Neuronal stem cell (in vitro differentiated cells): ENCODE data around the gene VPS4B.
"Not testable (repeated sequence)": the region's sequence is repeated elsewhere in the genome, so short reads cannot be mapped to it uniquely, and the experiment has no call there.

Experiments
- DNase-seq: peaks from one replicate; pipeline ENCODE4 v3.0.0-alpha.2; 2013; ENCODE audit warnings: low spot score
- H2AFZ ChIP-seq: one replicate; pipeline ENCODE4 v1.6.1; 2013; ENCODE audit warnings: mild to moderate bottlenecking, low read length, inconsistent platforms
- H2AK5ac ChIP-seq: 2 replicates; pipeline ENCODE4 v1.6.1; 2013; ENCODE audit warnings: low read depth, mild to moderate bottlenecking, inconsistent platforms, low read length, moderate library complexity, mixed read lengths
- H2BK120ac ChIP-seq: 2 replicates; pipeline ENCODE4 v1.6.1; 2013; ENCODE audit warnings: low read depth, mild to moderate bottlenecking, inconsistent platforms, low read length, moderate library complexity, mixed read lengths
- H2BK12ac ChIP-seq: one replicate; pipeline ENCODE4 v1.6.1; 2013; ENCODE audit warnings: low read length, inconsistent platforms
- H2BK15ac ChIP-seq: 2 replicates; pipeline ENCODE4 v1.6.1; 2013; ENCODE audit warnings: mild to moderate bottlenecking, low read length, inconsistent platforms, mixed read lengths
- H2BK5ac ChIP-seq: one replicate; pipeline ENCODE4 v1.6.1; 2013; ENCODE audit warnings: inconsistent platforms, mild to moderate bottlenecking, low read length, moderate library complexity
- H3K14ac ChIP-seq: one replicate; pipeline ENCODE4 v1.6.1; 2013; ENCODE audit warnings: low read length, inconsistent platforms
- H3K18ac ChIP-seq: 2 replicates; pipeline ENCODE4 v1.6.1; 2013; ENCODE audit warnings: low read length, inconsistent platforms
- H3K23ac ChIP-seq: 2 replicates; pipeline ENCODE4 v1.6.1; 2013; ENCODE audit warnings: low read depth, mild to moderate bottlenecking, mixed read lengths, low read length, inconsistent platforms; ENCODE audit not compliant: poor library complexity
- H3K27ac ChIP-seq: replicated peaks from 3 replicates; pipeline ENCODE4 v1.5.1; 2013; ENCODE audit warnings: low read length, inconsistent platforms
- H3K27me3 ChIP-seq, 3 experiments: 2 replicates each; pipeline ENCODE4 v1.6.1; 2013; ENCODE audit warnings: low read length in 3 of 3, mild to moderate bottlenecking in 2 of 3, inconsistent platforms in 1 of 3, low read depth in 1 of 3, mixed read lengths in 1 of 3, moderate library complexity in 1 of 3; ENCODE audit not compliant: control insufficient read depth in 3 of 3, insufficient read depth in 3 of 3
- H3K36me3 ChIP-seq, 2 donors: replicated peaks in 1 of 2; 2 replicates each; pipeline ENCODE4 v1.6.1; 2013; ENCODE audit warnings: low read length in 2 of 2; ENCODE audit not compliant: control insufficient read depth in 2 of 2, insufficient read depth in 2 of 2
- H3K4ac ChIP-seq: 2 replicates; pipeline ENCODE4 v1.6.1; 2013; ENCODE audit warnings: inconsistent platforms, mild to moderate bottlenecking, low read length, moderate library complexity
- H3K4me1 ChIP-seq, 2 donors: 1 replicate in 1 of 2; 2 replicates in 1 of 2; pipeline ENCODE4 v1.6.1; 2013; ENCODE audit warnings: low read length in 2 of 2, low read depth in 1 of 2; ENCODE audit not compliant: control insufficient read depth in 2 of 2, insufficient read depth in 1 of 2
- H3K4me2 ChIP-seq: one replicate; pipeline ENCODE4 v1.6.1; 2013; ENCODE audit warnings: mild to moderate bottlenecking, low read length, inconsistent platforms; ENCODE audit not compliant: insufficient read depth, poor library complexity, severe bottlenecking
- H3K4me3 ChIP-seq, 2 donors: 2 replicates each; pipeline ENCODE4 v1.5.1; 2013; ENCODE audit warnings: low read length in 2 of 2, mild to moderate bottlenecking in 2 of 2, inconsistent platforms in 1 of 2, moderate library complexity in 1 of 2
- H3K79me1 ChIP-seq: one replicate; pipeline ENCODE4 v1.6.1; 2013; ENCODE audit warnings: low read depth, mild to moderate bottlenecking, inconsistent platforms, low read length, moderate library complexity
- H3K9ac ChIP-seq: one replicate; pipeline ENCODE4 v1.6.1; 2013; ENCODE audit warnings: mild to moderate bottlenecking, low read depth, low read length, inconsistent platforms; ENCODE audit not compliant: poor library complexity
- H3K9me3 ChIP-seq, 2 donors: replicated peaks in 1 of 2; 2 replicates each; pipeline versions ENCODE3 to v1.6.1; 2013; ENCODE audit warnings: low read length in 2 of 2, mild to moderate bottlenecking in 2 of 2, inconsistent platforms in 1 of 2, low read depth in 1 of 2, mixed read lengths in 1 of 2, moderate library complexity in 1 of 2; ENCODE audit not compliant: control insufficient read depth in 2 of 2, insufficient read depth in 1 of 2
- H4K8ac ChIP-seq: one replicate; pipeline ENCODE4 v1.6.1; 2013; ENCODE audit warnings: low read depth, mild to moderate bottlenecking, inconsistent platforms, low read length, moderate library complexity
- H4K91ac ChIP-seq: one replicate; pipeline ENCODE4 v1.6.1; 2013; ENCODE audit warnings: low read length, low read depth, mild to moderate bottlenecking, inconsistent platforms; ENCODE audit not compliant: poor library complexity
- WGBS, 2 donors: extraction: QIAGEN DNeasy Blood & Tissue Kit; methylation state at CpG; one replicate each; pipeline ENCODE4 v1.1.7; 2013; ENCODE audit warnings: missing lambda C conversion rate in 2 of 2, mixed read lengths in 1 of 2; ENCODE audit not compliant: insufficient read length in 2 of 2, insufficient replicate concordance in 1 of 2; ENCODE audit errors: extremely low coverage in 2 of 2; 5-methylcytosine and 5-hydroxymethylcytosine counted together

VPS4B gene

DNA sequence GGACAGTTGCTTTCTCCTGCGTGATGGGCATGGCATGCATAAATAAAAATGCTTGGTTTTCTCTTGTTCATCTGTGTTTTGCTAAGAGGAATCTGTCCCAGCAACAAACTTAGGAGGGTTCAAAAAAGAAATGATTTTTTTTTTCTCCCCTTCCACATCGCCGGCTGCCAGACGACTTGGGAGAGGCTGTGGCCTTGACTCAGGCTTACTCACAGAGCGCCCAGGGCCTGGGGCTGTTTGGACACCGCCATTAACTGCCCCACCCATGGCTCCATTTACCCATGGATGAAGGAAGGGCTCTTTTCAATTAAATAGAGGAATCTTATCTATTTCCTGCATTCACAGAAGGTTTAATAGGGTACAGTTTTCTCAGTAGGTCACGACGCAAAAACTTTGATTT lies 32.2 kb upstream of the VPS4B start:
- H3K9me3 ChIP-seq = peaks cover 0 to 2% of the 10 kb centered on the region in 2 donors
- H3K9ac ChIP-seq = no peak overlapping the region
- no peak overlapping the region for H3K4me3 ChIP-seq
- H2BK120ac ChIP-seq = no peak overlapping the region
- no peak overlapping the region for H2BK12ac ChIP-seq
- DNase-seq = no peak
- H2AK5ac ChIP-seq = no peak overlapping the region
- no peak overlapping the region for H3K27ac ChIP-seq
- no peak overlapping the region for H2BK5ac ChIP-seq
- peaks cover 0 to 4% (median 0%) of the 10 kb centered on the region in 3 experiments for H3K27me3 ChIP-seq
- no peak overlapping the region for H3K14ac ChIP-seq
- H3K79me1 ChIP-seq = no peaks in the 10 kb centered on the region
- no peak overlapping the region for H2AFZ ChIP-seq
- H3K23ac ChIP-seq = no peak overlapping the region
- no peak overlapping the region for H3K4ac ChIP-seq
- no CpG with 5 or more reads among the region's 8 CpGs for WGBS, 2 donors
- no peaks in the 10 kb centered on the region for H3K36me3 ChIP-seq
- H3K4me1 ChIP-seq = no peaks in the 10 kb centered on the region
- H3K4me2 ChIP-seq = no peak overlapping the region
- H4K8ac ChIP-seq = no peak overlapping the region
- no peak overlapping the region for H4K91ac ChIP-seq
- no peak overlapping the region for H3K18ac ChIP-seq
- H2BK15ac ChIP-seq = no peak overlapping the region

- peak overlapping the region; percentile 49 for H2AFZ ChIP-seq
- not testable (repeated sequence) for H3K9me3 ChIP-seq, H4K8ac ChIP-seq, H3K79me1 ChIP-seq, H2AK5ac ChIP-seq, H3K36me3 ChIP-seq, H3K18ac ChIP-seq, H2BK15ac ChIP-seq, H3K9ac ChIP-seq, H2BK12ac ChIP-seq, DNase-seq, H3K4me1 ChIP-seq, H3K4me2 ChIP-seq, H3K14ac ChIP-seq, H4K91ac ChIP-seq, H3K4ac ChIP-seq, H3K27ac ChIP-seq, H2BK5ac ChIP-seq, H3K27me3 ChIP-seq, H2BK120ac ChIP-seq, H3K23ac ChIP-seq, H3K4me3 ChIP-seq
- no CpG with 5 or more reads among the region's 5 CpGs for WGBS, 2 donors
Measured at GRCh38 chr18:63452751-63453150, 30.5 kb upstream of the VPS4B start.

GRCh38 chr18:63451799-63452660 lies 29.8 kb upstream of the VPS4B start:
- Histone ChIP-seq H3K23ac (no peak overlapping the region), H4K91ac (no peak overlapping the region), H3K27ac (no peak overlapping the region), H3K79me1 (no peaks in the 10 kb centered on the region), H2BK15ac (no peak overlapping the region), H3K4me1 (no peaks in the 10 kb centered on the region), H3K27me3 (peaks cover 0 to 4% (median 0%) of the 10 kb centered on the region in 3 experiments), H4K8ac (no peak overlapping the region), H3K36me3 (no peaks in the 10 kb centered on the region), H2AFZ (peak overlapping the region; percentile 34), H3K4ac (no peak overlapping the region), H2BK5ac (no peak overlapping the region), H2BK12ac (no peak overlapping the region), H3K4me3 (no peak overlapping the region), H3K18ac (no peak overlapping the region), H3K9ac (no peak overlapping the region), H3K14ac (no peak overlapping the region), H3K4me2 (no peak overlapping the region), H2AK5ac (no peak overlapping the region), H2BK120ac (no peak overlapping the region), H3K9me3 (peaks cover 0 to 2% of the 10 kb centered on the region in 2 donors)
- no CpG with 5 or more reads among the region's 9 CpGs for WGBS, 2 donors
- no peak for DNase-seq

GRCh38 chr18:63449426-63449825 lies 27.1 kb upstream of the VPS4B start:
- DNase-seq = no peak
- Histone ChIP-seq H3K36me3 (no peaks in the 10 kb centered on the region), H3K4me1 (no peaks in the 10 kb centered on the region), H3K4me3 (no peak overlapping the region), H3K27ac (no peak overlapping the region), H3K4me2 (no peak overlapping the region), H3K23ac (no peak overlapping the region), H3K14ac (no peak overlapping the region), H3K27me3 (peaks cover 0 to 4% (median 0%) of the 10 kb centered on the region in 3 experiments), H2BK15ac (no peak overlapping the region), H2BK120ac (no peak overlapping the region), H4K91ac (no peak overlapping the region), H2AK5ac (no peak overlapping the region), H3K4ac (no peak overlapping the region), H3K79me1 (no peaks in the 10 kb centered on the region), H4K8ac (no peak overlapping the region), H2BK12ac (no peak overlapping the region), H3K18ac (no peak overlapping the region), H2AFZ (no peak overlapping the region), H3K9ac (no peak overlapping the region), H3K9me3 (no peaks in the 10 kb centered on the region), H2BK5ac (no peak overlapping the region)
- no CpG with 5 or more reads among the region's 4 CpGs for WGBS, 2 donors
